Epidermal melanocyte (primary cell): ENCODE results near the gene PKP1.

Experiments
- DNase-seq: peaks from one replicate; pipeline ENCODE4 v3.0.0; 2011; ENCODE audit warnings: low spot score; ENCODE audit not compliant: insufficient read length

Gene PKP1

DNA sequence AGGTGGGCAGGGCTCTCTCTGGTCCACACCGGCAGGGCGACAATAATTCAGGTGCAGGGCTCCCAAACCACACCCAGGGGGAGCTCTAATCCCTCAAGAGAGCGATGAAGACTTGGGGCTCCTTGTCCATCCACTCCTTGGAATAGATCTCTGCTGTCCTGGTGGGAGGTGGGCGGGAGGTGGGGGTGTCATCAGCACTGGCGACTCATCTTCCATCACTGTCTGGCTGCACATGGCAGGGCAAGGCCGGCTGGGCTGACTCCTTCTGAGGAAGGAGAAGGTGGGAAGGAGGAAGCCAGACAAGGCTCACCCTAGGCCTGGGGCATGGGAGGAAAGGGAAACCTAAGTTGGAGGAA lies 64.9 kb downstream of the PKP1 start:
- no peak for DNase-seq

DNA sequence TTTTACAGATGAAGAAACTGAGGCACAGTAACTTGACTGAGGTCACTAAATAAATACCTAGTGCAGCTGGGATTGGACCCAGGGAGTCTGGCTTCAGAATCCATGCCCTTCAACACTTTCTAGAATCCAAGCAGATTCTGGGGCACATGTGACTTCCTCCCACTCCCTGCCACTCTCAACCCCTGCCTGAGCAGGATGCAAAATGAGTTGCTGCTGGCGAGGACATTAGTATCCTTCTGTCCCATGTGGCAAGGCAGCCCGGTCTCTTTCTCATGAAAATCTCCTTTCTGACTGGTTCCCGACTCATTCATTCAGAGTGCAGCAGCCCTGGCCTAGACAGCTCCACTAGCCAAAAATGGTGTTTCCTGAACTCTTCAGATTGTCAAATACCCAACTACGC lies 65.8 kb downstream of the PKP1 start:
- no peak for DNase-seq

GRCh38 chr1:201350361-201350725 lies 67.0 kb downstream of the PKP1 start:
- no peak for DNase-seq

DNA sequence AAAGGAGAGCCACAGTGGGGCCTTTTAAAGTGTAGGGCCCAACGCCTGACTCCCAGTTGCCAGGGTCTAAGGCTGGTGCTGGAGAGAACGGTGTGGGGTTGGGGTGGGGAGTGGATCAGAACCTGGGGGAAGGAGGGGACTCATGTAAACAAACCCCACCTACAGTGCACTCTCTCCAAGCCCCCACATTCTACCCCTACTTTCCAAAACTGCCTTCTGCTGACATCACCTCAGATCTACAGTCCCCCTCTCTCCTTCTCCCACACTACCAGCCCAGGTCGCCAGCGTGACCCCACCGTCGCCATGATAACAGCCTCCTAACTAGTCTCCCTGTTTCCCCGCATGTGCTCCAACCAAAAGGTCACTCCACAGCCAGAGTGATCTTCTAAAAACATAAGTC lies 67.6 kb downstream of the PKP1 start:
- no peak for DNase-seq

GRCh38 chr1:201351617-201352016 lies 68.3 kb downstream of the PKP1 start:
- DNase-seq = no peak

- no peak for DNase-seq
Observed at GRCh38 chr1:201353186-201353940, 70.1 kb downstream of the PKP1 start.

- DNase-seq = no peak
Observed at GRCh38 chr1:201354151-201354900, 71.0 kb downstream of the PKP1 start.

DNA sequence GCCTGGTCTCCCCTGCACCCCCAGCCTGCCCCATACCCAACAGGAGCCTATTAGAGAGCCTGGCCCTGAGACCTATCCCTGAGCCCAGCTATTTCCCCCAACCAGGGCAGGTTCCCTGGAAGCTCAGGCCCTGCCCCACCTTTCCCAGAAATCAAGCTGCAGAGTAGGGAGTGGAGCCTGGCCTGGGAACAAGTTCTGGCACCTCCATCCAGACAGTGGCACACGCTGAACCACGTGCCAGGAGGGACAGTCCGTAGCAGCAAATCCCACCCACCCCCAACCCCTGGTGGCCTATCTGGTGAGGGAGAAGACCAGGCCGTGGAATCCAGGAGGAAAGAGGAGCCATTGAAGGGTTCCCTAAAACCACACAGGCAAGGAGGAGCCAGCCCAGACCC lies 71.6 kb downstream of the PKP1 start:
- no peak for DNase-seq

GRCh38 chr1:201355471-201355870 lies 72.2 kb downstream of the PKP1 start:
- no peak for DNase-seq

GRCh38 chr1:201356236-201356635 lies 72.9 kb downstream of the PKP1 start:
- no peak for DNase-seq

GRCh38 chr1:201356701-201357100 lies 73.4 kb downstream of the PKP1 start:
- no peak for DNase-seq

GRCh38 chr1:201357211-201357610 lies 73.9 kb downstream of the PKP1 start:
- no peak for DNase-seq

DNA sequence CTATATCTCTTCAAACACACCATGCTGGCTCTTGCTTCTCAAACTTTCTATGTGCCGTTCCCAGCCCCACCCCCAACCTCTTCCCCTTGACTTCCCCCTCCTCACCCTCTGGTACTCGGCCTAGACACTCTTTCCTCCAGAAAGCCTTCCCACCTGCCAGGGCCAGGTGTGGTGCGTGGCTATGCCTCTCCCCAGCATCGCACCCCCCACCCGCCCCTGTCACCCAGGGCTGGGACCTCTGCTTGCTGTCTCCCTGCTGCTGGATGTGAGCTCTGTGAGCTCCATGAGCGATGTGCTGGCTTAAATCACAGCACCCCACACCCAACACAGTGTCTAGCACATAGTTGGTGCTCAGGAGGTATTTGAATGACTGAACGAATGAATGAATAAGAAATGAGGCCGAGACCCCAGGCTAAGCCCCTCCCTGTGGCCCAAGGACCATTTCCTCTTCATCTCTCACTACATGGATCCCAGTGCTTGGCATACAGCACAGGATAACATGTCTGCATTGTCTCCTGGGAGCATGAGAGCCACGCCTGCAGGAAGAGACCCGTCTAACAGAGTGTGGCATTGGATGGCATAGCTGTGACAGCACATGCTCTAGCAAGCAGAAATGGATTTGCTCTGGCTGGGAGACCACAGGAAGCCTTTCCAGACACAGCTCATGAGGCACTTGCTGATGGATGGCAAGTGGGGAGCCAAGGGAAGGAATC lies 74.5 kb downstream of the PKP1 start:
- DNase-seq = no peak

DNA sequence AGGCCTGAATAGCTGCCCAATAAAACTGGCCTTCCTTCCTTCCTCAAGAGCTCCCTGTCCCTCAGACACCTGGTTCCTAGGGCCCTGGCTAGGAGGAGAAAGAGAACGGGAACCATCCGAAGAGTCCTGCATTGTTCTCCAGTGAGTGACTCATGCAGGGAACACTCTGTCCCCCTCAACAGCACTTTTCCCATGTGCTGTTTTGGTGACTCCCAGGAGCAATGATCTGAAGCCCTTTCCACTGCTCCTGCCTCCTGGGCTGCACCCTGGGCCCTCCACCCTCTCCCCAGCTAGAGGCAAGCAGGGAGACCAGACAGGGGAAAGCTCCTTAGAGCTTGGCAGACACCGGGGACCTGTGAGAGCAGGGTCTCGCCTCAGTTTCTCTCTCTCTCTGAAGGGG lies 75.3 kb downstream of the PKP1 start:
- DNase-seq = no peak

GRCh38 chr1:201359031-201359872 lies 75.9 kb downstream of the PKP1 start:
- no peak for DNase-seq

- DNase-seq = no peak
Observed at GRCh38 chr1:201359873-201360210, 76.5 kb downstream of the PKP1 start.

DNA sequence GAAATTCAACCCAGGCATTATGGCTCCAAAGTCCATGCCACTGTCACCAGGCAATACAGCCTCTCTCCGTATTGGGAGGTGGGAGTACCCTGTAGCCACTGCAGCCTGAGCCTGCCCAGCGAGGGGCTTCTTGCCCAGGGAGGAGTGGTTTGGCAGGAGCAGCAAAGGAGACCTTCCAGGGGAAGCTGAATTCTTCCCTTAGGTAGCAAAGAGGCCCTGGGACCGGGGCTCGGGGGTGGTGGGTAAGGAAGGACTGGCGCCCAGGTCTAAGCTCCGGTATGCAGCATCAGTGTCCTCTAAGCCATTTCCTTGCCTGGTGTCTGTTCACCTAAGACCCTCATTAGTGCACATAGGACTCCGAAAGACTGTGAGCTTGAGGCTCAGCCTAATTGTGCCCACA lies 77.2 kb downstream of the PKP1 start:
- no peak for DNase-seq

GRCh38 chr1:201360901-201361651 lies 77.8 kb downstream of the PKP1 start:
- DNase-seq = no peak

DNA sequence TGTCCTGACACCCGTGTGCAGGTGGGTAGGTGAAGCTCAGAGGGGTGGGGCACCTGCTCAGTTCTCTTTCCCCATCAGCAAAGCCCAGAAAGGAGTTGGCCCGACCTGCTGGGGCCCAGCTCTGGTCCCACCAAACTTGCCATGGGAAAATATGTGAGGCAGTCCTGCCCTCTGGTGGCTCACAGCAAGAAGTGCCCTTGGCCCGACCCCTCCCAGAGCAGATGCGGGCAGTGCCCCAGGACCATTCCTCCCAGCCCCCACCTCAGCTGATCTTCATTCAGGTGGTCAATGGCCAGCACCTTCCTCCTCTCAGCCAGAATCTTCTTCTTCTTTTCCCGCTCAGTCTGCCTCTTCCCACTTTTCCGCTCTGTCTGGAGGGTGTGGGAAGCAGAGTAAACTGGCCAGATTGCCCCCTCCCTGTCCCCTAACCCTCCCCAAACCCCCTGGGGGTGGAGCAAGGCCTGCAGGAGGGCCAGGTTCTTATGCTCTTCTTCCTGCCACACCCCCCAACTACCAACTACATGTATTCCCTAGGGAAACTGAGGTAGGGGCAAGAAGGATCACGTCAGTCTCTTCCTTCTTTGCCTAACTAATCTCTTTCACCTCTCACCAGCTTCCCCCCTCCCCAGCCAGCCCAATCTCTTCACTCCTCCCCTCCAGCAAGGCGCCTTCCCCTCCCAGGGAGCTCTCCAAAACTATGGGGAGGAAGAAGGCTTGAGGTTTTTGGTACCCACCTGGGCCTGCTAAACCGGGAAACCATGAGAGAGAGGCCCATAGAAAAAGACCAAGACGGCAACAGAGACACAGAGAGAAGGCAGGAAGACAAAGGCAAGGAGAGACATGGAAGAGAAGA lies 78.6 kb downstream of the PKP1 start:
- DNase-seq = peak; percentile 86

- DNase-seq = no peak
Observed at GRCh38 chr1:201362906-201363305, 79.6 kb downstream of the PKP1 start.
